ENCODE results near the gene MCUB. TPM values are rescaled to one million over a fixed set of nuclear protein-coding genes. Genes with fewer than 3 reads are reported as not detected.

MCUB gene
- total and polyA plus RNA-seq, 2 of the 13 experiments (the other 11 are each of a cell fraction or from before 2014, with no cell fraction given): 0.95 to 2.2 TPM

- in situ Hi-C loops (cut with HindIII; ENCODE audit: extremely low pct_ligation_motif_present, low pct_unique_long_range_greater_than_20kb): loop anchor here (10.0 kb wide), 1 partner anchor 225 kb away; no protein-coding TSS in a partner anchor
- ChIA-PET CTCF (ENCODE audit: low intra/inter-chr PET ratio, low total read pairs) (no interaction called here), POLR2A (no interaction called here)
- no peak overlapping the region for H3K27ac ChIP-seq (ENCODE audit: extremely low read length, insufficient read depth, low read length)
- FAIRE-seq (no peak), DNase-seq (ENCODE audit: low spot score) (no peak), ATAC-seq (no peak)
- H3K4me2 ChIP-seq (ENCODE audit: low read depth, low read length): no peak overlapping the region
- H3K36me3 ChIP-seq (replicated peaks in 1 of 2; ENCODE audit: control insufficient read depth in 1 of 2, insufficient read depth in 2 of 2, low read length in 2 of 2): 0 out of 5 replicates have a peak, but pooled peaks cover 0 to 2% of the 10 kb centered on the region in 2 experiments
- H4K20me1 ChIP-seq (ENCODE audit: insufficient read depth, low read length): no peaks in the 10 kb centered on the region
- no peak overlapping the region for H3K4me3 ChIP-seq (replicated peaks in 1 of 3; ENCODE audit: insufficient read depth in 1 of 3, low read depth in 2 of 3, low read length in 3 of 3)
- no peak overlapping the region for H3K9ac ChIP-seq (ENCODE audit: insufficient read depth, low read depth, low read length)
- BruUV-seq (replicated peaks): no TSS peak
- H3K9me3 ChIP-seq (ENCODE audit: low read length): no peaks in the 10 kb centered on the region
- no peaks in the 10 kb centered on the region for H3K4me1 ChIP-seq (ENCODE audit: insufficient read depth, low read length)
- intact Hi-C loops (cut with micrococcal nuclease; ENCODE audit: unreplicated experiment): loop anchor here (10.0 kb wide), 2 partner anchors 85 to 325 kb away; partner anchors contain the start of gene MCUB
- H2AFZ ChIP-seq (ENCODE audit: low read length): no peak overlapping the region
- WGBS (ENCODE audit: low lambda C conversion rate): 83% methylated on average over 1 of the region's 1 CpG
- TF ChIP-seq ZNF431 (CRISPR knock-in tag; IDR thresholded peaks at IDR 0.05; ENCODE audit: borderline replicate concordance, low read depth) (no peak), JARID2 (CRISPR knock-in tag; IDR thresholded peaks at IDR 0.05; ENCODE audit: insufficient replicate concordance) (no peak), ELF1 (CRISPR knock-in tag; IDR thresholded peaks at IDR 0.05) (no peak), GABPB1 (CRISPR knock-in tag; IDR thresholded peaks at IDR 0.05) (no peak), BATF2 (CRISPR knock-in tag; IDR thresholded peaks at IDR 0.05) (no peak), ZNF510 (CRISPR knock-in tag; IDR thresholded peaks at IDR 0.05; ENCODE audit: low read depth) (no peak), MAFK (conservative IDR thresholded peaks at IDR 0.05 in 1 of 2, IDR thresholded peaks at IDR 0.05 in 1 of 2; ENCODE audit: low read length in 2 of 2) (no peak), SUZ12 (IDR thresholded peaks at IDR 0.05; ENCODE audit: low read depth, low read length) (no peak), ZNF207 (IDR thresholded peaks at IDR 0.05; ENCODE audit: borderline replicate concordance) (no peak), SNRNP70 (IDR thresholded peaks at IDR 0.05; ENCODE audit: low read depth, low read length) (no peak), RFXAP (CRISPR knock-in tag; IDR thresholded peaks at IDR 0.05; ENCODE audit: borderline replicate concordance) (no peak), ELF4 (CRISPR knock-in tag; IDR thresholded peaks at IDR 0.05; ENCODE audit: borderline replicate concordance) (no peak), CBX1 (IDR thresholded peaks at IDR 0.05; ENCODE audit: low read depth) (no peak), ZNF432 (CRISPR knock-in tag; IDR thresholded peaks at IDR 0.05; ENCODE audit: borderline replicate concordance) (no peak), ZNF253 (CRISPR knock-in tag; IDR thresholded peaks at IDR 0.05; ENCODE audit: borderline replicate concordance) (no peak)
- TF ChIP-seq, protein P1, sequence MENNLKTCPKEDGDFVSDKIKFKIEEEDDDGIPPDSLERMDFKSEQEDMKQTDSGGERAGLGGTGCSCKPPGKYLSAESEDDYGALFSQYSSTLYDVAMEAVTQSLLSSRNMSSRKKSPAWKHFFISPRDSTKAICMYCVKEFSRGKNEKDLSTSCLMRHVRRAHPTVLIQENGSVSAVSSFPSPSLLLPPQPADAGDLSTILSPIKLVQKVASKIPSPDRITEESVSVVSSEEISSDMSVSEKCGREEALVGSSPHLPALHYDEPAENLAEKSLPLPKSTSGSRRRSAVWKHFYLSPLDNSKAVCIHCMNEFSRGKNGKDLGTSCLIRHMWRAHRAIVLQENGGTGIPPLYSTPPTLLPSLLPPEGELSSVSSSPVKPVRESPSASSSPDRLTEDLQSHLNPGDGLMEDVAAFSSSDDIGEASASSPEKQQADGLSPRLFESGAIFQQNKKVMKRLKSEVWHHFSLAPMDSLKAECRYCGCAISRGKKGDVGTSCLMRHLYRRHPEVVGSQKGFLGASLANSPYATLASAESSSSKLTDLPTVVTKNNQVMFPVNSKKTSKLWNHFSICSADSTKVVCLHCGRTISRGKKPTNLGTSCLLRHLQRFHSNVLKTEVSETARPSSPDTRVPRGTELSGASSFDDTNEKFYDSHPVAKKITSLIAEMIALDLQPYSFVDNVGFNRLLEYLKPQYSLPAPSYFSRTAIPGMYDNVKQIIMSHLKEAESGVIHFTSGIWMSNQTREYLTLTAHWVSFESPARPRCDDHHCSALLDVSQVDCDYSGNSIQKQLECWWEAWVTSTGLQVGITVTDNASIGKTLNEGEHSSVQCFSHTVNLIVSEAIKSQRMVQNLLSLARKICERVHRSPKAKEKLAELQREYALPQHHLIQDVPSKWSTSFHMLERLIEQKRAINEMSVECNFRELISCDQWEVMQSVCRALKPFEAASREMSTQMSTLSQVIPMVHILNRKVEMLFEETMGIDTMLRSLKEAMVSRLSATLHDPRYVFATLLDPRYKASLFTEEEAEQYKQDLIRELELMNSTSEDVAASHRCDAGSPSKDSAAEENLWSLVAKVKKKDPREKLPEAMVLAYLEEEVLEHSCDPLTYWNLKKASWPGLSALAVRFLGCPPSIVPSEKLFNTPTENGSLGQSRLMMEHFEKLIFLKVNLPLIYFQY (CRISPR knock-in tag; IDR thresholded peaks at IDR 0.05; ENCODE audit: borderline replicate concordance): no peak
- H3K27me3 ChIP-seq (ENCODE audit: control insufficient read depth in 1 of 2, insufficient read depth in 2 of 2, low read length in 2 of 2): no peaks in the 10 kb centered on the region; a peak in 1 of 5 replicates
- H3K79me2 ChIP-seq (ENCODE audit: insufficient read depth, low read length): no peaks in the 10 kb centered on the region
Measured at GRCh38 chr4:109649872-109650271, 89.8 kb downstream of the MCUB start.
